Neuron (in vitro differentiated cells): ENCODE data around the gene CGB8.
"Not testable (repeated sequence)": the region's sequence is repeated elsewhere in the genome, so short reads cannot be mapped to it uniquely, and the experiment has no call there.

ENCODE experiments used
- H2AFZ ChIP-seq: one replicate; pipeline ENCODE4 v1.6.1; 2013; ENCODE audit warnings: low read depth, mild to moderate bottlenecking, inconsistent platforms, low read length, moderate library complexity
- H3K27me3 ChIP-seq: one replicate; pipeline ENCODE4 v1.6.1; 2013; ENCODE audit warnings: low read length; ENCODE audit not compliant: insufficient read depth
- H3K36me3 ChIP-seq: one replicate; pipeline ENCODE4 v1.6.1; 2013; ENCODE audit warnings: low read length; ENCODE audit not compliant: insufficient read depth
- H3K4me1 ChIP-seq: one replicate; pipeline ENCODE4 v1.6.1; 2013; ENCODE audit warnings: low read length; ENCODE audit not compliant: insufficient read depth
- H3K4me3 ChIP-seq: 2 replicates; pipeline ENCODE4 v1.5.1; 2013; ENCODE audit warnings: mild to moderate bottlenecking, low read length, moderate library complexity
- H3K9me3 ChIP-seq: one replicate; pipeline ENCODE4 v1.6.1; 2013; ENCODE audit warnings: low read length

Gene CGB8

DNA sequence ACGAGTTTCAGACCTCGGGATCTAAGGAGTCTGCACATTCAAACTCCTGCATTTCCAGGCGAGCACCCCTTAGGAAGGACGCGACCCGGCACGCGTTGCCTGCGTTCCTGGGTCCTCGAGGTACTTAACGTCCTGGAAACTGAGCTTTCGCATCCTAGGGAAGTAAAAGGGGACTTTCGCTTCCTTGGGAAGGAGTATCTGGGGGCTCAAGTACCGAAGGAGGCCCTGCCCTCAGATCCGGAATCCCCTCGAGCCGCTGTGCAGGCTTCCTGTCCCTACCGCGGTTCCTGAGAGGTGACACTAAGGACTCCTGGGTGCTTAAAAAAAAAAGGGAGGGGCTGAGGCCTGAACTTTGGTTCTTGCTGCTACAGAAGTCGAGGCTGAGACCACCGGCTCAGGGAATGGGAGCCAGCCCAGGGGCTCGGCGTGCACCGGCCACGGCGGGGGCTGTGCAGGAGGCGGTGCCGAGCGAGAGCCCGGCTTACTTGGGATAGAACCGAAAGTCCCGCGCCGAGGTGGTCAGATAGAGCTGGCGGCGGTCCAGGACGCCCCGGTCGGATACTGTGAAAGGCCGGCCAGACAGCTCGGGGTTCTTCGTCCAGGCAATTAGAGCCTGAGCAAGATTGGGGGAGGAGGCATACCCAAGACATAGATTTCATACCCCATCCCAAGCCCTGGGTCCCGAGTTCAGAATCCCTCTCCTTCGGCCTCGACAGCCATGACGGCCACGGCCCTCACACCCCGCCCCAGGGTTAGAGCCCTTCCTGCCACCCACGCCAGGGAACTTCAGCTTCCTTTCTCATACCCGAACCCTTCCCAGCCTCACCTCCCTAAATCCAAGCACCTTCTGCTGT lies 30.3 kb downstream of the CGB8 start:
- not testable (repeated sequence) for H3K4me3 ChIP-seq, H3K27me3 ChIP-seq, H2AFZ ChIP-seq, H3K4me1 ChIP-seq
- Histone ChIP-seq H3K9me3 (peaks cover 16% of the 10 kb centered on the region), H3K36me3 (peaks cover 34% of the 10 kb centered on the region)

DNA sequence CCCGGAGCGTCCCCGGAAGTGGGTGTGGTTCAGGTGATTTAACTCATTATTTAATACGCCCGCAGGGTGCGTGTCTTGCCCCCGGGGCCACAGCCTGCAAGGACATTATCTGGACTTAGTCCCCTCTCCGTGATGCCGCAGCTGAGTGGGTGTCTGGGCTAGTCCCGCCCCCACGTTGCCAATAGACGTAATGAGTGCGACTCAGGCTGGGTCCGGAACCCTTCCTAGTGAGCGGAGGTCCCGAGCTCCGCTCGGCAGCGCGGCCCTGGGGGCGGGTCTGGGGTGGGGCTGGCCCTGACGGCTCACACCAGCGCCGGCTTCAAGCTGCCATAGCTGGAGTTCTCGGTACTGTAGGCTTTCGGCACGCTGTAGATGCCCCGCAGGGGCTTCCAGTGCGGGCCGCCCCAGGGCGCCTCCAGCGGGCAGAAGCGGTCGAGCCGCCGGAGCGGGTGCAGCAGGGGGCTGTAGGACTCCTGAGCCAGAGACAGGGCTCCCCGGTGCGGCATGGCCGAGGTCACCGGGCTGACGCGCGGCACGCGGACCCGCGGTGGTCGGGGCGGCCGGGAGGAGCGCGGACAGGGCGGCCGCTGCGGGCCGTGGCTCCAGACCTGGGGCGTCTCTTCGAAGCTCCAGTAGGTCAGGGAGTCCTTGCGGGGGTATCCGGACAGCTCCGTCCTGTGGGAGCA lies 31.1 kb downstream of the CGB8 start:
- peaks cover 16% of the 10 kb centered on the region for H3K9me3 ChIP-seq
- H3K36me3 ChIP-seq: peaks cover 34% of the 10 kb centered on the region
- H3K4me3 ChIP-seq: no peak overlapping the region
- H3K27me3 ChIP-seq: no peaks in the 10 kb centered on the region
- H2AFZ ChIP-seq: no peak overlapping the region
- H3K4me1 ChIP-seq: peaks cover 3% of the 10 kb centered on the region

DNA sequence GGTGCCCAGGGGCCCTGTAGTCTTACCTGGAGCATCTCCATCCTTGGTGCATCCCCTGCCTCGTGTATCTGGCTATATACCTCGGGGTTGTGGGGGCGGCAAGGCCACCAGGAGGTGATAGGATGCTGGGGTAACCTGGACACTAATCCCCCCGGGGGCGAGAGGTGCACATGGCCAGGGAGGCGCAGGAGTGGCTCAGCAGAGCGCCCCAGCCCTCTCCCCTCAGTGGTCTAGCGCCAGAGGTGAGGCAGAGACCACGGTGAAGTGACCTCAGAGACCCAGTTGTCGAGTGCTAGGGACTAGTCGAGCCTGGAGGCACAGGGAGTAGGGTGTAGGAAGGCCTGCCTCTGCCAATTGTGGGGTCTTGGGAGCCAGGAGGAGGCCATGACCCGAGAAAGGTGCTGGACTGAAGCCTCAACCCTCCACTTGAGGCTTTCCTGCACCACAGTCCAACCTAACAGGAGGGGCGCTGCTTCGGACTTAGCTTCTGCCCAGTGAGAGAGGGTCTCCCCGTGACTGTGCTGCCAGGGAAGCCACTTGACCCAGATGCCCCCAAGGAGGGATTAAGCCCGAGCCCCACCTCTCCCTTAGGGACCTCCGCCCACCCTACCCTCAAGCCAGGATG lies 31.8 kb downstream of the CGB8 start, which contains the start of gene LHB:
TSS of gene LHB (minus strand) at position 51 of the 625 bp plus-strand sequence. CDS start at position 41, 10 bp downstream.
- Histone ChIP-seq H3K9me3 (peaks cover 16% of the 10 kb centered on the region), H3K36me3 (peaks cover 40% of the 10 kb centered on the region), H2AFZ (no peak within 1 kb of the TSS), H3K4me3 (no peak within 1 kb of the TSS), H3K4me1 (peaks cover 3% of the 10 kb centered on the region), H3K27me3 (no peaks in the 10 kb centered on the region)

DNA sequence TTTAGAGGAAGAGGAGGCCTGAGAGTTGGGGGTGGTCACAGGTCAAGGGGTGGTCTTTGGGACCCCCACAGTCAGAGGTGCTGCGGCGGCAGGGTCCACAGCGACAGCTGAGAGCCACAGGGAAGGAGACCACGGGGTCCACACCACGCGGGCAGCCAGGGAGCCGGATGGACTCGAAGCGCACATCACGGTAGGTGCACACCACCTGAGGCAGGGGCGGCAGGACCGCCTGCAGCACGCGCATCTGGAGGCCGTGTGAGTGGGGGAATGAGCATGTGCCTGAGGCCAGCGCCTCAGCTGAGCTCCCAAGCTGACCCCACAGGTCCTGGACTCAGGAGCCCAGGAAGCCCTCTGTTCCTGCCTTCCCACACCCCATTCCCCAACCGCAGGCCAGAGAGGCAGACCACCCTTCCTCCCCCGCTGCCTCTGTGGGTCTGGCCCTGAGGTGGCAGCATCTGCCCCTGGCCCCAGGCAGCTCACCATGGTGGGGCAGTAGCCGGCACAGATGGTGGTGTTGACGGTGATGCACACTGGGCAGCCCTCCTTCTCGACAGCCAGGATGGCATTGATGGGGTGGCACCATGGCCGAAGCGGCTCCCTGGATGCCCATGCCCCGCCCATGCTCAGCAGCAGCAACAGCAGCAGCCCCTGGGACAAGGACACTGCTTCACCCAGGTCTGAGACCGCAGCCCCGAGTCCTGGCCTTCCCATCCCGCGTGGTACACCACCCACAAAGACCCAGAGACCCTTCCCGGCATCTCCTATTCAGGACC lies 32.7 kb downstream of the CGB8 start:
- H3K36me3 ChIP-seq: peaks cover 48% of the 10 kb centered on the region
- no peak overlapping the region for H2AFZ ChIP-seq
- H3K27me3 ChIP-seq: no peaks in the 10 kb centered on the region
- no peak overlapping the region for H3K4me3 ChIP-seq
- H3K4me1 ChIP-seq: peaks cover 3% of the 10 kb centered on the region
- peaks cover 16% of the 10 kb centered on the region for H3K9me3 ChIP-seq

DNA sequence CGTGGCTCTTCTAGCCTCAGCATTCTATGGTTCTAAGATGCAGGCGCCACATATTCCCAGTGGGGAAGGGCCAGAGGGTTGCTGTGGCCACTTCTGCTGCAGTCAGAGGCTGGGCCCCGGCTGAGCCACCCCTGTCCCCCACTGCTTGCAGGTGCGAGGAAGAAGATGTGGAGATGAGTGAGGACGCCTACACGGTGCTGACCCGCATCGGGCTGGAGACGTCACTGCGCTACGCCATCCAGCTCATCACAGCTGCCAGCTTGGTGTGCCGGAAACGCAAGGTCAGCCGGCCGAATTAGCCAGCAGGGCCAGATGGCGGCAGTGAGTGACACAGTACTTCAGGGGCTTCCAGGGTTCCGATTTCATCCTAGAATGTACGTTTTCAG lies 34.0 kb downstream of the CGB8 start:
- H2AFZ ChIP-seq: no peak overlapping the region
- H3K9me3 ChIP-seq: peaks cover 16% of the 10 kb centered on the region
- H3K36me3 ChIP-seq: peaks cover 61% of the 10 kb centered on the region
- no peak overlapping the region for H3K4me3 ChIP-seq
- H3K4me1 ChIP-seq: no peaks in the 10 kb centered on the region
- no peaks in the 10 kb centered on the region for H3K27me3 ChIP-seq

DNA sequence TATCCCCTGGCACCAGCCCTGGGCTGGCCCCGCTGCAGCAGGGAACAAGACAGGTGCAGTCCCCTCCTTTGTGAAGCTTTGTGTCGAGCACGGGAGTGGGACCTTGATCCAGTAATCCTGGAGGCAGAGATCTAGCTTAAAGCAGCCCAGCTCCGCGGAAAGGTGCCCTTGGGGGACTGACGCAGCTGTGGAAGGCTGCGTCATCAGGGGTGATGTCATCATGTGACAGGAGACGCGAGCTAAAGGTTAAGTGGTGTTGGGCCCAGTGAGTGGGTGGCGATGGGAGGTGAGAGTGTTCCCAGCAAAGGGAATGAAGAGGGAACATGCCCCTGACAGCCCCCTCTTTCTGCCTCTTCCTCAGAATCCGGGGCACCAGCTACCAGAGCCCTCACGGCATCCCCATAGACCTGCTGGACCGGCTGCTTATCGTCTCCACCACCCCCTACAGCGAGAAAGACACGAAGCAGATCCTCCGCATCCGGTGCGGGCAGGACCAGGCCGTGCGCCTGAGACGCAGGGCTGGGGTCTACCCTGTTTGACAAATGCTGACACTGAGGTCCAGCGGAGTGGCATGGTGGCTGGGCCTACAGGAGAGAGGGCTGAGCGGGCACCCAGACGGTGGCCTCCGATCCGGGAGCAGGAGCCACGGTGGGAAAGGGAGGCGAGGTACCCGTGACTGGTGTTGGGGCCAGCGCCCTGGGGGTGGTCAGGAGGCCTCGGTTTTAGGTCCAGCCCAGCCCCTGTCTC lies 34.6 kb downstream of the CGB8 start:
- H3K36me3 ChIP-seq: peaks cover 65% of the 10 kb centered on the region
- H2AFZ ChIP-seq: no peak overlapping the region
- peaks cover 16% of the 10 kb centered on the region for H3K9me3 ChIP-seq
- no peaks in the 10 kb centered on the region for H3K4me1 ChIP-seq
- H3K4me3 ChIP-seq: no peak overlapping the region
- no peaks in the 10 kb centered on the region for H3K27me3 ChIP-seq

DNA sequence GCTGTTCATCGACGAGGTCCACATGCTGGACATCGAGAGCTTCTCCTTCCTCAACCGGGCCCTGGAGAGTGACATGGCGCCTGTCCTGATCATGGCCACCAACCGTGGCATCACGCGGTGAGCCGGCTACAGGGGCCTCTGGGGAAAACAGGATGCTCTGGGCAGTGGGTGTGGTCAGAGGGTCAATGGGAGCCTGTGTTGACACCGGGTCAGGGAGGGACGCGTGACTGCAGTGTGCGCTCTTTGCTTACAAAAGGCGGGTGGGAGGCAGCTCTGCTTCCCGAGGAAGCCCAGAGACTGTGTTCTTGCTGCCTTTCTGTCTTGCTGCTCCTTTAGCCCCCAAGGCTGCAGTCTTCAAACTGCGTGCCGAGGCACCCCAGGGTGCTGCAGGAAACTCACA lies 37.7 kb downstream of the CGB8 start:
- no peaks in the 10 kb centered on the region for H3K27me3 ChIP-seq
- H3K4me3 ChIP-seq: no peak overlapping the region
- no peaks in the 10 kb centered on the region for H3K4me1 ChIP-seq
- H2AFZ ChIP-seq: no peak overlapping the region
- peaks cover 69% of the 10 kb centered on the region for H3K36me3 ChIP-seq
- H3K9me3 ChIP-seq: peaks cover 5% of the 10 kb centered on the region

DNA sequence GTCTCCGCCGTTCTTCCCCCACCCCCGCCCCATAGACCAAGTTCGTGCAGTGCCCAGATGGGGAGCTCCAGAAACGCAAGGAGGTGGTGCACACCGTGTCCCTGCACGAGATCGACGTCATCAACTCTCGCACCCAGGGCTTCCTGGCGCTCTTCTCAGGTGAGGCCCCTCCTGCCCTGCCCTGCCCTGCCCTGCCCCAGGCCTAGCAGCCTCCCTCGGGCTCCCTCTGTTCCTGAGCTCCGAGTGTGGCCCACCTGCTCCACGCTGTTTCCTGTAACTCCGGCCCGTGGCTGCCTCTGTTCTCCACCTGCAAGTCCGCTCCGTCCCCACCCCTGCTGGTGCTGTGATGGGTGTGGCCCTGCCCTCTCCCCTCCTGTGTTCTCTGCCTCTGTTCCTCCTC lies 38.5 kb downstream of the CGB8 start:
- H2AFZ ChIP-seq: no peak overlapping the region

DNA sequence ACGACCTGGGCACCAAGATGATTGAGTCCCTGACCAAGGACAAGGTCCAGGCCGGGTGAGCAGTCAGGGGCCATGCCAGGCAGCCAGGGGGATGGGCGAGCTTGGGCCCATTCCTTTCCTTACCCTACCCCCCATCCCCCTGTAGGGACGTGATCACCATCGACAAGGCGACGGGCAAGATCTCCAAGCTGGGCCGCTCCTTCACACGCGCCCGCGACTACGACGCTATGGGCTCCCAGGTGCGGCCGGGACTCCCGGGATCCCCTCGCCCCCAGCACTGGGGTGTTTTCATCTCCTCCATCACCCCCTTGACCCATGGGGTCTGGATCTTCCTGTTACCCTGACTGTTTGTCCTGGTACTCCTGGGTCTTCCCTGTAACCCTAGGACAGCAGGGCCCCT lies 39.1 kb downstream of the CGB8 start:
- Histone ChIP-seq H3K4me3 (no peak overlapping the region), H3K4me1 (no peaks in the 10 kb centered on the region), H3K9me3 (no peaks in the 10 kb centered on the region), H2AFZ (no peak overlapping the region), H3K36me3 (peaks cover 67% of the 10 kb centered on the region), H3K27me3 (no peaks in the 10 kb centered on the region)

More for the DNA sequence above, 38.5 kb downstream of the CGB8 start:
- H3K4me3 ChIP-seq: no peak overlapping the region
- peaks cover 67% of the 10 kb centered on the region for H3K36me3 ChIP-seq
- no peaks in the 10 kb centered on the region for H3K9me3 ChIP-seq
- no peaks in the 10 kb centered on the region for H3K27me3 ChIP-seq
- H3K4me1 ChIP-seq: no peaks in the 10 kb centered on the region

DNA sequence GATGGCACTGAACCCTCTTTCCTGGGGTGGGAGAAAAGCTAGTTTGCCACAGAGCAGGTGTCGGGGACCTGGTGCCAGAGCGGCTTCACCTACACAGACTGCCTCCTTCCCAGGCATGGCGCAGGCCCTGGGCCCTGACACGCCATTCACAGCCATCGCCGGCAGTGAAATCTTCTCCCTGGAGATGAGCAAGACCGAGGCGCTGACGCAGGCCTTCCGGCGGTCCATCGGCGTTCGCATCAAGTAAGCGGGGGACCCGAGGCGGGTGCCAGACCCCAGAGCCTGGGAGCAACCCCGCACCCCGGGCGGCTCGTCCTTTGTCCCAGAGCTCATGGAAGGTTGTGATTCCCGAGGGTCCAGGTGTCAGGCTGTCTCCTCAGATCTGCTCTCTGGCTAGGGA lies 42.0 kb downstream of the CGB8 start:
- Histone ChIP-seq H3K36me3 (peaks cover 65% of the 10 kb centered on the region), H3K27me3 (no peaks in the 10 kb centered on the region), H3K9me3 (no peaks in the 10 kb centered on the region), H3K4me3 (no peak overlapping the region), H2AFZ (no peak overlapping the region), H3K4me1 (no peaks in the 10 kb centered on the region)

DNA sequence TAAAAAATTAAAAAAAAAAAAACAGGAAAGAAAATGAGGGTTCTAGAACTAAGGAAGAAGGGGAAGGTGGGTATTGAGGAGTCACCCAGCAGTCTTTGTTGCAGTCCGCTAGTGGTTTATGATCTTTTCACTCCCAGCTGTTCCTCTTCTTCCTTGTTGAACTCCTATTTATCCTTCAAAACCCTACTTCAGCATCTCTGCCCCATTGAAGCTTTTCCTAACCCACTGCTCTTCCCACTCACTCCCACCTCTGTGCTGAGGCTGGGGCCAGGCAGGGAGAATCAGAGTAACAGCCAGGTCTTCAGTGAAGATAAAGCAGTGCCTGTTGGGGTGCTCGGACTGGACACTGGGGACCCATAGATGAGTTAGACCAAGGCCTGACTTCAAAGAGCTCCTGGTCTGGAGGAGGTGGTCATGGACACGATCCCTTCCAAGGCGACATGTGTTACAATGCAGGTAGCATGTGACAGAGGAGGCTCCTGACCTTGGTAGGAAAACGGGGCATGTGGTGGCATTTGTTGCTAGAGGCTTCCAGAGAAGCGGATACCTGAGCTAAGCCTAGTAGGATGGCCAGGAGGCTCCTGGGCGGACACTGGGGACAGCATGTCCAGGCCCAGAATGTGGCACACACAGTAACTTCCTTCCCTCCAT lies 43.8 kb downstream of the CGB8 start:
- no peaks in the 10 kb centered on the region for H3K4me1 ChIP-seq
- H2AFZ ChIP-seq: no peak overlapping the region
- no peaks in the 10 kb centered on the region for H3K9me3 ChIP-seq
- H3K4me3 ChIP-seq: no peak overlapping the region
- H3K36me3 ChIP-seq: peaks cover 51% of the 10 kb centered on the region
- no peaks in the 10 kb centered on the region for H3K27me3 ChIP-seq

DNA sequence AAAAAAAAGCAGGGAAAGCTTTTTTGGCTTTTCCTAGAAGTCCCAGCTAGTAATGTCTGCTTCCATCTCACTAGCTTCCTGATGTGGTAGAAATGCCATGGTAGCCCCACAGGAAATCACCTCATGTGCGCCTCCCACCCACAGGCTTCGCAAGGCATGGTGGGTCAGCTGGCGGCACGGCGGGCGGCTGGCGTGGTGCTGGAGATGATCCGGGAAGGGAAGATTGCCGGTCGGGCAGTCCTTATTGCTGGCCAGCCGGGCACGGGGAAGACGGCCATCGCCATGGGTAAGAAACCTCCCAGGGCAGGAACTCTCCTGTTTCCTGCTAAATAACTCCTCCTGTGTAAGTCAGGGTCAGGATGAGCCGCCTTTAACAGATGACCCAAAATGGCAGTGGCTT lies 44.8 kb downstream of the CGB8 start:
- peaks cover 44% of the 10 kb centered on the region for H3K36me3 ChIP-seq

More for the DNA sequence above, 44.8 kb downstream of the CGB8 start:
- Histone ChIP-seq H3K9me3 (no peaks in the 10 kb centered on the region), H2AFZ (no peak overlapping the region), H3K4me3 (no peak overlapping the region), H3K4me1 (no peaks in the 10 kb centered on the region), H3K27me3 (no peaks in the 10 kb centered on the region)
